Endodermal cell (in vitro differentiated cells): Measurements from ENCODE around the gene KLHDC3. TPM values are rescaled to one million over a fixed set of nuclear protein-coding genes. Genes with fewer than 3 reads are reported as not detected.

ENCODE experiments used
- DNase-seq: peaks from one replicate; pipeline ENCODE4 v3.0.0-alpha.2; 2017
- H3K27ac ChIP-seq: 2 replicates; pipeline ENCODE4 v1.5.1; 2013; ENCODE audit warnings: mild to moderate bottlenecking, low read depth, low read length, moderate library complexity
- H3K27me3 ChIP-seq: 2 replicates; pipeline ENCODE4 v1.6.1; 2013; ENCODE audit warnings: mild to moderate bottlenecking, low read length, moderate library complexity; ENCODE audit not compliant: insufficient read depth, control insufficient read depth, poor library complexity, severe bottlenecking
- H3K36me3 ChIP-seq: 2 replicates; pipeline ENCODE4 v1.7.0; 2013; ENCODE audit warnings: mild to moderate bottlenecking, low read length, moderate library complexity; ENCODE audit not compliant: control insufficient read depth, insufficient read depth
- H3K4me1 ChIP-seq: one replicate; pipeline ENCODE4 v1.7.0; 2013; ENCODE audit warnings: low read length; ENCODE audit not compliant: control insufficient read depth, insufficient read depth
- H3K4me3 ChIP-seq: 2 replicates; pipeline ENCODE4 v1.5.1; 2013; ENCODE audit warnings: mild to moderate bottlenecking, low read length, moderate library complexity
- H3K9ac ChIP-seq: 2 replicates; pipeline ENCODE4 v1.6.1; 2013; ENCODE audit warnings: mild to moderate bottlenecking, low read length, moderate library complexity; ENCODE audit not compliant: poor library complexity, severe bottlenecking; ENCODE audit errors: extremely low read depth
- H3K9me3 ChIP-seq: 2 replicates; pipeline ENCODE4 v1.6.1; 2013; ENCODE audit warnings: mild to moderate bottlenecking, low read length, moderate library complexity; ENCODE audit not compliant: control insufficient read depth
- H3K27ac Mint-ChIP-seq: 2 replicates; pipeline ENCODE4 v1.8.0; 2020; ENCODE audit warnings: mixed read lengths
- H3K27me3 Mint-ChIP-seq: 2 replicates; pipeline ENCODE4 v1.8.0; 2021; ENCODE audit warnings: mild to moderate bottlenecking, mixed read lengths; ENCODE audit not compliant: insufficient read depth
- H3K36me3 Mint-ChIP-seq: 2 replicates; pipeline ENCODE4 v1.8.0; 2020; ENCODE audit warnings: low read depth, mixed read lengths
- H3K4me1 Mint-ChIP-seq: 2 replicates; pipeline ENCODE4 v1.8.0; 2020; ENCODE audit warnings: mixed read lengths
- H3K4me3 Mint-ChIP-seq: 2 replicates; pipeline ENCODE4 v1.8.0; 2020; ENCODE audit warnings: mild to moderate bottlenecking, moderate library complexity, mixed read lengths
- H3K9me3 Mint-ChIP-seq: 2 replicates; pipeline ENCODE4 v1.8.0; 2020; ENCODE audit warnings: mild to moderate bottlenecking, mixed read lengths
- CTCF ChIP-seq: fragments of 200-600 bp; sonication (generic); conservative IDR thresholded peaks from 2 replicates; pipeline ENCODE4 v1.5.0; 2021; ENCODE audit warnings: antibody characterized with exemption, mild to moderate bottlenecking
- WGBS, 2 experiments: methylation state at CpG; one replicate each; pipeline versions ENCODE4 v1.1.5 to v1.1.7; 2013; ENCODE audit warnings: missing lambda C conversion rate in 2 of 2, mixed read lengths in 1 of 2; ENCODE audit not compliant: insufficient coverage in 1 of 2, insufficient read length in 1 of 2; 5-methylcytosine and 5-hydroxymethylcytosine counted together
- total RNA-seq, 2 donors: library from RNA; stranded (reverse); fragmentation: NEBNext Ultra II Directional in 1 of 2; extraction: Animal tissue kit (Norgen Biotek cat#: 25700) in 1 of 2; gene quantifications; 2 replicates in 1 of 2; 3 replicates in 1 of 2; pipeline ENCODE4 v1.2.1, GENCODE V29; 2021

KLHDC3 gene
- total RNA-seq, 2 donors from 2014 or later = 124 to 135 TPM

DNA sequence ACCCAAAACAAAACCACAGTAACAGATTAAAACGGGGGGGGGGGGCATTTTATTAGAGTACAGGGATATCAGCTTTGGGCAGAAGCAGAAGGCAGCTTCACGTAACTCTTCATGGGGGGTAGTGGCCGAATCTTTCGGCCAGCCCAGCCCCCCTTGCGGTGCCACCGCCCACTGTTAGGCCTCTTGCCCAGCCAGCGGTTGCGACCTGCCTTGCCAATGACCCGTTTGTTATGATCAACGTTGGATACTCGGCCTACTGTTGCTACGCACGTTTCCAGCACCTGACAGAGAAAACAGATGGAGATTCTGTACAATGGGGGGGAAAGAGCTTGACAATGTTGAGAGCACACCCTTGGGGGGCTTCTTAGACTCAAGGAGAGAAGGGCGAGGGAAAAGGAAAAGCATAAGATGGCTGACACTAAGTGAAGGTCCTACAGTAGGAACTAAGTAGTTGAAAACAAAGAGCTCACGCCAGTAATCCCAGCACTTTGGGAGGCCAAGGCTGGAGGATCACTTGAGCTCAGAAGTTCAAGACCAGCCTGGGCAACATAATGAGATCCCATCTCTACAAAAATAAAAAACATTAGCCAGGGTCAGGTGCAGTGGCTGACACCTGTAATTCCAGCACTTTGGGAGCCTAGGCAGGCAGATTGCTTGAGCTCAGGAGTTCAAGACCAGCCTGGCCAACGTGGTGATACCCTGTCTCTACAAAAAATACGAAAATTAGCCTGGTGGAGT, 40.3 kb downstream of the KLHDC3 start:
- Mint-ChIP-seq H3K36me3 (peaks cover 49% of the 10 kb centered on the region), H3K27ac (peak overlapping the region; percentile 90), H3K9me3 (no peaks in the 10 kb centered on the region), H3K4me1 (peaks cover 32% of the 10 kb centered on the region), H3K4me3 (peak overlapping the region; percentile 98), H3K27me3 (no peaks in the 10 kb centered on the region)
- Histone ChIP-seq H3K27ac (peak overlapping the region; percentile 7), H3K36me3 (peaks cover 56% of the 10 kb centered on the region), H3K4me3 (peak overlapping the region; percentile 93), H3K27me3 (no peaks in the 10 kb centered on the region), H3K4me1 (peaks cover 7% of the 10 kb centered on the region), H3K9ac (peak overlapping the region; percentile 39), H3K9me3 (no peaks in the 10 kb centered on the region)
- TF ChIP-seq CTCF = no peak
- 84 to 94% methylated on average over 15 to 17 of the region's 17 CpGs for WGBS, 2 experiments
- DNase-seq = no peak

GRCh38 chr6:43055966-43056365, 41.9 kb downstream of the KLHDC3 start:
- H3K27ac ChIP-seq = no peak overlapping the region
- Mint-ChIP-seq H3K36me3 (peaks cover 34% of the 10 kb centered on the region), H3K9me3 (no peaks in the 10 kb centered on the region), H3K4me3 (no peak overlapping the region), H3K27ac (no peak overlapping the region), H3K27me3 (no peaks in the 10 kb centered on the region), H3K4me1 (peaks cover 40% of the 10 kb centered on the region)
- no peaks in the 10 kb centered on the region for H3K27me3 ChIP-seq
- H3K4me3 ChIP-seq = no peak overlapping the region
- 94 to 100% methylated on average over 6 to 8 of the region's 8 CpGs for WGBS, 2 experiments
- no peaks in the 10 kb centered on the region for H3K9me3 ChIP-seq
- peaks cover 7% of the 10 kb centered on the region for H3K4me1 ChIP-seq
- H3K36me3 ChIP-seq = peaks cover 40% of the 10 kb centered on the region
- DNase-seq = no peak
- no peak for TF ChIP-seq CTCF
- H3K9ac ChIP-seq = no peak overlapping the region

GRCh38 chr6:43058531-43058930, 44.5 kb downstream of the KLHDC3 start:
- Mint-ChIP-seq H3K36me3 (peaks cover 25% of the 10 kb centered on the region), H3K9me3 (no peaks in the 10 kb centered on the region), H3K4me1 (peaks cover 24% of the 10 kb centered on the region), H3K27ac (peak overlapping the region; percentile 97), H3K27me3 (no peaks in the 10 kb centered on the region), H3K4me3 (peak overlapping the region; percentile 94)
- no peak overlapping the region for H3K27ac ChIP-seq
- no peaks in the 10 kb centered on the region for H3K27me3 ChIP-seq
- peak overlapping the region; percentile 81 for H3K9ac ChIP-seq
- H3K9me3 ChIP-seq = no peaks in the 10 kb centered on the region
- H3K36me3 ChIP-seq = peaks cover 40% of the 10 kb centered on the region
- WGBS, 2 experiments = 80% methylated on average over 1 of the region's 1 CpG; no CpG with 5 or more reads in 1 of the 2 experiments
- TF ChIP-seq CTCF = no peak
- peaks cover 6% of the 10 kb centered on the region for H3K4me1 ChIP-seq
- H3K4me3 ChIP-seq = peak overlapping the region; percentile 92
- DNase-seq = no peak
